Heart left ventricle (tissue), 16 donors: Measurements from ENCODE around the gene NEDD4L. TPM values are rescaled to one million over a fixed set of nuclear protein-coding genes. Genes with fewer than 3 reads are reported as not detected.
A peak's percentile ranks its signal among the peaks of the same experiment; 100 is the strongest.
"Not testable (repeated sequence)": the region's sequence is repeated elsewhere in the genome, so short reads cannot be mapped to it uniquely, and the experiment has no call there.

Source experiments
- ATAC-seq, 4 donors: fragments of 200-7000 bp; cut with Tn5 transposase; one replicate each; pipeline ENCODE4 v1.9.1; 2020 to 2022; ENCODE audit warnings: moderate library complexity in 4 of 4, mild to moderate bottlenecking in 3 of 4, moderate number of reproducible peaks in 1 of 4
- DNase-seq, 5 donors: peaks; one replicate each; pipeline ENCODE4 v3.0.0-alpha.2; 2020
- H3K27ac ChIP-seq, 12 donors: fragments of 200-600 bp; sonication (generic) in 4 of 12; one replicate each; pipeline versions ENCODE4 v1.5.0 to v1.8.0; 2016 to 2022; ENCODE audit warnings: mild to moderate bottlenecking in 2 of 12
- H3K27me3 ChIP-seq, 9 donors: fragments of 200-600 bp; sonication (generic) in 2 of 9; one replicate each; pipeline versions ENCODE4 v1.5.1 to v1.8.0; 2016 to 2022; ENCODE audit warnings: mild to moderate bottlenecking in 3 of 9
- H3K36me3 ChIP-seq, 9 donors: fragments of 200-600 bp; sonication (generic) in 2 of 9; one replicate each; pipeline versions ENCODE4 v1.5.0 to v1.8.0; 2018 to 2022; ENCODE audit warnings: mild to moderate bottlenecking in 2 of 9
- H3K4me1 ChIP-seq, 12 donors: fragments of 200-600 bp; sonication (generic) in 4 of 12; one replicate each; pipeline versions ENCODE4 v1.5.0 to v1.8.0; 2016 to 2022; ENCODE audit warnings: mild to moderate bottlenecking in 3 of 12
- H3K4me3 ChIP-seq, 12 donors: fragments of 200-600 bp; sonication (generic) in 4 of 12; one replicate each; pipeline versions ENCODE4 v1.5.0 to v1.8.0; 2017 to 2022; ENCODE audit warnings: mild to moderate bottlenecking in 9 of 12, moderate library complexity in 4 of 12
- H3K9me3 ChIP-seq, 12 donors: fragments of 200-600 bp; sonication (generic) in 4 of 12; one replicate each; pipeline versions ENCODE4 v1.5.0 to v1.8.0; 2016 to 2022; ENCODE audit warnings: mild to moderate bottlenecking in 1 of 12
- CTCF ChIP-seq, 12 donors: fragments of 200-600 bp; sonication (generic) in 4 of 12; IDR thresholded peaks; one replicate each; pipeline versions ENCODE4 v1.5.0 to v1.8.0; 2018 to 2022; ENCODE audit warnings: antibody characterized with exemption in 12 of 12, mild to moderate bottlenecking in 5 of 12
- POLR2A ChIP-seq, 2 donors: fragments of 450-650 bp; IDR thresholded peaks; one replicate each; pipeline ENCODE4 v1.6.1; 2017; ENCODE audit warnings: antibody characterized with exemption in 2 of 2, mild to moderate bottlenecking in 2 of 2, moderate library complexity in 2 of 2
- WGBS, 4 donors: extraction: QIAGEN DNeasy Blood & Tissue Kit in 2 of 4; methylation state at CpG; one replicate each; pipeline versions ENCODE4 v1.1.5 to v1.1.7; 2013 to 2018; 5-methylcytosine and 5-hydroxymethylcytosine counted together
- intact Hi-C, 10 donors: fragments of 100-400 bp; cut with DNase I; formaldehyde crosslinking; loops; one replicate each; pipeline versions ENCODE4 v1.11.1 to v1.14.2; 2022
- polyA plus RNA-seq, 2 donors: library from polyadenylated mRNA; stranded (reverse); fragments of 200-250 nt; gene quantifications; one replicate each; pipeline ENCODE4 v1.2.3, GENCODE V29; 2013
- total RNA-seq, 9 donors: library from RNA; depleted of rRNA in 2 of 9; stranded (reverse); fragments of >200 nt in 2 of 9; fragmentation: NEBNext Ultra II Directional in 3 of 9; extraction: Animal tissue kit (Norgen Biotek cat#: 25700) in 3 of 9; gene quantifications; one replicate each; pipeline versions ENCODE4 v1.1.0 to v1.2.4, GENCODE V29; 2016 to 2023
- donor health status: ischemic (EF 13 %, LVEDD 7.1; RV severe dilation, severe dysfunction).
- donor health status: healthy with polysubstance abuse.
- donor health status: DM: no; HTN: yes; CAD: no.
- donor health status: DM: no; HTN: no; CAD: no.
- donor health status: ischemic (EF 25% LVEDD 6.9; RV normal size, moderate dysfunction).
- donor health status: ischemic (EF 25% LVEDD 5.7; RV mildly dilated, moderate dysfunction).
- donor health status: healthy.
- donor health status: DM: yes; HTN: yes; CAD: no.
- donor health status: ischemic (EF 35%, LVEDD 5.7; RV mildly dilated, moderate dysfunction).
- donor health status: nonischemic (EF 11% LVEDD 7.7; RV severe dilation, severe dysfunction).
- donor health status: DM: yes; HTN: yes; CAD: no.
- donor health status: PGD.
- donor health status: ischemic (EF 29% LVEDD 5.4; RV normal size, mild dysfunction).
- donor health status: nonischemic (EF 23%, LVEDD 6.1; RV moderate dilation, normal function).

NEDD4L gene
- total and polyA plus RNA-seq, 11 donors = 14.7 to 64.1 (median 51.7) TPM

- H3K27me3 ChIP-seq = no peaks in the 10 kb centered on the region
- ATAC-seq = no peak
- WGBS, 4 donors = 78 to 83% (median 80%) methylated on average over 7 of the region's 7 CpGs
- intact Hi-C loops = loop anchor here in 1 of 10 donors (2.0 kb wide), 1 partner anchor 47 kb away; no protein-coding TSS in a partner anchor
- TF ChIP-seq CTCF (IDR thresholded peaks at IDR 0.05) (no peak), POLR2A (IDR thresholded peaks at IDR 0.05) (no peak)
- H3K4me3 ChIP-seq = no peak overlapping the region
- DNase-seq = no peak
- no peaks in the 10 kb centered on the region for H3K36me3 ChIP-seq
- peaks cover 0 to 46% (median 3%) of the 10 kb centered on the region in 12 donors for H3K4me1 ChIP-seq
- H3K27ac ChIP-seq = peak overlapping the region in 1 of 12 donors; percentile 4
- H3K9me3 ChIP-seq = no peaks in the 10 kb centered on the region
These were observed 235.6 kb downstream of the NEDD4L start for GRCh38 chr18:58279504-58280175.

- H3K9me3 ChIP-seq = no peaks in the 10 kb centered on the region
- no peaks in the 10 kb centered on the region for H3K27me3 ChIP-seq
- no peak overlapping the region for H3K4me3 ChIP-seq
- DNase-seq (no peak), ATAC-seq (peak in 1 of 4 donors; percentile 47)
- TF ChIP-seq CTCF (IDR thresholded peaks at IDR 0.05) (no peak), POLR2A (IDR thresholded peaks at IDR 0.05) (no peak)
- peaks cover 0 to 51% (median 5%) of the 10 kb centered on the region in 12 donors for H3K4me1 ChIP-seq
- H3K36me3 ChIP-seq = no peaks in the 10 kb centered on the region
- intact Hi-C loops = loop anchor here in 1 of 10 donors (2.0 kb wide), 1 partner anchor 47 kb away; no protein-coding TSS in a partner anchor
- WGBS, 4 donors = 74 to 86% (median 86%) methylated on average over 8 of the region's 8 CpGs
- peak overlapping the region in 1 of 12 donors; percentile 4 for H3K27ac ChIP-seq
These were observed 236.2 kb downstream of the NEDD4L start for GRCh38 chr18:58280191-58280590.

- intact Hi-C loops, H3K4me3 ChIP-seq, H3K27me3 ChIP-seq, H3K27ac ChIP-seq, ATAC-seq, H3K36me3 ChIP-seq, DNase-seq, H3K9me3 ChIP-seq: not testable (repeated sequence)
- 97 to 98% (median 98%) methylated on average over 11 of the region's 11 CpGs for WGBS, 4 donors
- peaks cover 0 to 56% (median 11%) of the 10 kb centered on the region in 12 donors for H3K4me1 ChIP-seq
These were observed 238.8 kb downstream of the NEDD4L start for GRCh38 chr18:58282872-58283271.

- peak overlapping the region in 7 of 12 donors; percentile 11 to 60 (median 16) for H3K27ac ChIP-seq
- peak in 2 of 4 donors; percentile 13 to 34 for ATAC-seq
- TF ChIP-seq CTCF (IDR thresholded peaks at IDR 0.05) = no peak
These were observed 240.8 kb downstream of the NEDD4L start for GRCh38 chr18:58284699-58285448.

More at GRCh38 chr18:58284699-58285448, 240.8 kb downstream of the NEDD4L start:
- Histone ChIP-seq H3K4me3 (no peak overlapping the region), H3K4me1 (peaks cover 0 to 64% (median 20%) of the 10 kb centered on the region in 12 donors), H3K27me3 (no peaks in the 10 kb centered on the region), H3K9me3 (no peaks in the 10 kb centered on the region), H3K36me3 (no peaks in the 10 kb centered on the region)
- intact Hi-C loops = loop anchor here in 1 of 10 donors (2.0 kb wide), 1 partner anchor 16 kb away; no protein-coding TSS in a partner anchor
- DNase-seq = no peak
- 55 to 68% (median 61%) methylated on average over 6 of the region's 6 CpGs for WGBS, 4 donors
